B cell (primary cell): ENCODE data around the gene TMX2.

ENCODE experiments used
- CTCF ChIP-seq: fragments of 200-600 bp; IDR thresholded peaks from one replicate; pipeline ENCODE4 v1.8.0; 2022; ENCODE audit warnings: antibody characterized with exemption, mild to moderate bottlenecking
- EZH2 ChIP-seq: IDR thresholded peaks from 2 replicates; pipeline ENCODE4 v1.6.1; 2012; ENCODE audit warnings: borderline replicate concordance, low read depth, mild to moderate bottlenecking, moderate library complexity, low read length; ENCODE audit not compliant: insufficient read depth, poor library complexity, severe bottlenecking

- TF ChIP-seq CTCF (no peak), EZH2 (no peak)
Measured at GRCh38 chr11:57712256-57713150, at the start of gene TMX2.
